NT2/D1 (cell line): ENCODE data around the gene BAG3.

Experiments used
- DNase-seq: peaks from one replicate; pipeline ENCODE4 v3.0.0-alpha.2; 2011; ENCODE audit warnings: low read depth, low spot score
- H3K27me3 ChIP-seq: 2 replicates; pipeline ENCODE4 v1.6.0; 2011; ENCODE audit warnings: mild to moderate bottlenecking; ENCODE audit not compliant: insufficient read length, insufficient read depth
- H3K36me3 ChIP-seq: 2 replicates; pipeline ENCODE4 v1.6.1; 2011; ENCODE audit warnings: mild to moderate bottlenecking, low read length, mixed read lengths; ENCODE audit not compliant: insufficient read depth, insufficient read length
- H3K4me1 ChIP-seq: 2 replicates; pipeline ENCODE4 v1.5.1; 2011; ENCODE audit not compliant: insufficient read depth, insufficient read length
- H3K4me3 ChIP-seq: 2 replicates; pipeline ENCODE4 v1.5.1; 2011; ENCODE audit warnings: low read depth; ENCODE audit not compliant: insufficient read length
- H3K9ac ChIP-seq: 2 replicates; pipeline ENCODE4 v1.6.0; 2011; ENCODE audit warnings: low read depth; ENCODE audit not compliant: insufficient read length
- H3K9me3 ChIP-seq: 2 replicates; pipeline ENCODE4 v1.5.1; 2011; ENCODE audit warnings: mild to moderate bottlenecking, low read length; ENCODE audit not compliant: insufficient read depth
- SUZ12 ChIP-seq: IDR thresholded peaks from 2 replicates; pipeline ENCODE4 v1.6.1; 2011; ENCODE audit not compliant: insufficient read length, insufficient read depth; ENCODE audit errors: extremely low read depth
- YY1 ChIP-seq: IDR thresholded peaks from 2 replicates; pipeline ENCODE4 v1.6.1; 2011; ENCODE audit not compliant: insufficient read length, insufficient read depth
- ZNF274 ChIP-seq: IDR thresholded peaks from 2 replicates; pipeline ENCODE4 v1.6.1; 2011; ENCODE audit warnings: mild to moderate bottlenecking, low read depth, low read length

Gene BAG3

GRCh38 chr10:119650692-119651513, at the start of gene BAG3:
TSS of gene BAG3 (plus strand) at chr10:119651380. CDS start at chr10:119651676, 296 bp downstream.
- Histone ChIP-seq H3K27me3 (no peaks in the 10 kb centered on the region), H3K9ac (peak within 1 kb of the TSS; percentile 83), H3K4me3 (peak within 1 kb of the TSS; percentile 75), H3K9me3 (peaks cover 4% of the 10 kb centered on the region; the same call in 1 of the 2 replicates), H3K36me3 (peaks cover 21% of the 10 kb centered on the region), H3K4me1 (peaks cover 3% of the 10 kb centered on the region)
- peak; percentile 51 for DNase-seq
- TF ChIP-seq ZNF274 (no peak), YY1 (no peak), SUZ12 (no peak)

- no peak for TF ChIP-seq ZNF274
- no peak for TF ChIP-seq YY1
- TF ChIP-seq SUZ12: no peak
- H3K4me1 ChIP-seq: no peaks in the 10 kb centered on the region
- no peak for DNase-seq
- no peak overlapping the region for H3K9ac ChIP-seq
- H3K36me3 ChIP-seq: no peaks in the 10 kb centered on the region
- no peak overlapping the region for H3K4me3 ChIP-seq
- no peaks in the 10 kb centered on the region for H3K27me3 ChIP-seq
- H3K9me3 ChIP-seq: peaks cover 6% of the 10 kb centered on the region; the same call in 1 of the 2 replicates
These were observed 48.7 kb upstream of the BAG3 start for GRCh38 chr10:119602241-119603095.

- no peak for DNase-seq
- H3K9ac ChIP-seq: no peak overlapping the region
- no peaks in the 10 kb centered on the region for H3K9me3 ChIP-seq
- peaks cover 7% of the 10 kb centered on the region for H3K27me3 ChIP-seq
- H3K4me3 ChIP-seq: no peak overlapping the region
- no peaks in the 10 kb centered on the region for H3K36me3 ChIP-seq
- TF ChIP-seq YY1 (no peak), SUZ12 (no peak), ZNF274 (no peak)
- peaks cover 2% of the 10 kb centered on the region for H3K4me1 ChIP-seq
These were observed 46.7 kb upstream of the BAG3 start for GRCh38 chr10:119604468-119604867.

- peaks cover 7% of the 10 kb centered on the region for H3K27me3 ChIP-seq
- H3K4me3 ChIP-seq: no peak overlapping the region
- peaks cover 2% of the 10 kb centered on the region for H3K4me1 ChIP-seq
- DNase-seq: no peak
- H3K9me3 ChIP-seq: 0 out of 2 replicates have a peak, but pooled peaks cover 3% of the 10 kb centered on the region
- no peaks in the 10 kb centered on the region for H3K36me3 ChIP-seq
- no peak overlapping the region for H3K9ac ChIP-seq
- TF ChIP-seq SUZ12 (no peak), YY1 (no peak), ZNF274 (no peak)
These were observed 42.6 kb upstream of the BAG3 start for GRCh38 chr10:119608316-119609155.

- Histone ChIP-seq H3K4me1 (peaks cover 2% of the 10 kb centered on the region), H3K9me3 (0 out of 2 replicates have a peak, but pooled peaks cover 3% of the 10 kb centered on the region), H3K4me3 (no peak overlapping the region), H3K36me3 (no peaks in the 10 kb centered on the region), H3K9ac (no peak overlapping the region), H3K27me3 (peaks cover 7% of the 10 kb centered on the region)
- no peak for TF ChIP-seq ZNF274
- no peak for TF ChIP-seq YY1
- TF ChIP-seq SUZ12: no peak
- no peak for DNase-seq
These were observed 41.7 kb upstream of the BAG3 start for GRCh38 chr10:119609516-119609915.

GRCh38 chr10:119611433-119611832, 39.7 kb upstream of the BAG3 start:
- Histone ChIP-seq H3K4me3 (no peak overlapping the region), H3K36me3 (no peaks in the 10 kb centered on the region), H3K9ac (no peak overlapping the region), H3K4me1 (peaks cover 2% of the 10 kb centered on the region), H3K27me3 (peaks cover 7% of the 10 kb centered on the region), H3K9me3 (0 out of 2 replicates have a peak, but pooled peaks cover 3% of the 10 kb centered on the region)
- DNase-seq: no peak
- TF ChIP-seq SUZ12 (no peak), ZNF274 (no peak)
